Endodermal cell (in vitro differentiated cells): ENCODE data around the gene CDCA3. TPM values are rescaled to one million over a fixed set of nuclear protein-coding genes. Genes with fewer than 3 reads are reported as not detected.

ENCODE experiments used
- DNase-seq: peaks from one replicate; pipeline ENCODE4 v3.0.0-alpha.2; 2017
- H3K27ac ChIP-seq: 2 replicates; pipeline ENCODE4 v1.5.1; 2013; ENCODE audit warnings: mild to moderate bottlenecking, low read depth, low read length, moderate library complexity
- H3K27me3 ChIP-seq: 2 replicates; pipeline ENCODE4 v1.6.1; 2013; ENCODE audit warnings: mild to moderate bottlenecking, low read length, moderate library complexity; ENCODE audit not compliant: insufficient read depth, control insufficient read depth, poor library complexity, severe bottlenecking
- H3K36me3 ChIP-seq: 2 replicates; pipeline ENCODE4 v1.7.0; 2013; ENCODE audit warnings: mild to moderate bottlenecking, low read length, moderate library complexity; ENCODE audit not compliant: control insufficient read depth, insufficient read depth
- H3K4me1 ChIP-seq: one replicate; pipeline ENCODE4 v1.7.0; 2013; ENCODE audit warnings: low read length; ENCODE audit not compliant: control insufficient read depth, insufficient read depth
- H3K4me3 ChIP-seq: 2 replicates; pipeline ENCODE4 v1.5.1; 2013; ENCODE audit warnings: mild to moderate bottlenecking, low read length, moderate library complexity
- H3K9ac ChIP-seq: 2 replicates; pipeline ENCODE4 v1.6.1; 2013; ENCODE audit warnings: mild to moderate bottlenecking, low read length, moderate library complexity; ENCODE audit not compliant: poor library complexity, severe bottlenecking; ENCODE audit errors: extremely low read depth
- H3K9me3 ChIP-seq: 2 replicates; pipeline ENCODE4 v1.6.1; 2013; ENCODE audit warnings: mild to moderate bottlenecking, low read length, moderate library complexity; ENCODE audit not compliant: control insufficient read depth
- H3K27ac Mint-ChIP-seq: 2 replicates; pipeline ENCODE4 v1.8.0; 2020; ENCODE audit warnings: mixed read lengths
- H3K27me3 Mint-ChIP-seq: 2 replicates; pipeline ENCODE4 v1.8.0; 2021; ENCODE audit warnings: mild to moderate bottlenecking, mixed read lengths; ENCODE audit not compliant: insufficient read depth
- H3K36me3 Mint-ChIP-seq: 2 replicates; pipeline ENCODE4 v1.8.0; 2020; ENCODE audit warnings: low read depth, mixed read lengths
- H3K4me1 Mint-ChIP-seq: 2 replicates; pipeline ENCODE4 v1.8.0; 2020; ENCODE audit warnings: mixed read lengths
- H3K4me3 Mint-ChIP-seq: 2 replicates; pipeline ENCODE4 v1.8.0; 2020; ENCODE audit warnings: mild to moderate bottlenecking, moderate library complexity, mixed read lengths
- H3K9me3 Mint-ChIP-seq: 2 replicates; pipeline ENCODE4 v1.8.0; 2020; ENCODE audit warnings: mild to moderate bottlenecking, mixed read lengths
- WGBS, 2 experiments: methylation state at CpG; one replicate each; pipeline versions ENCODE4 v1.1.5 to v1.1.7; 2013; ENCODE audit warnings: missing lambda C conversion rate in 2 of 2, mixed read lengths in 1 of 2; ENCODE audit not compliant: insufficient coverage in 1 of 2, insufficient read length in 1 of 2; 5-methylcytosine and 5-hydroxymethylcytosine counted together
- total RNA-seq, 2 donors: library from RNA; stranded (reverse); fragmentation: NEBNext Ultra II Directional in 1 of 2; extraction: Animal tissue kit (Norgen Biotek cat#: 25700) in 1 of 2; gene quantifications; 2 replicates in 1 of 2; 3 replicates in 1 of 2; pipeline ENCODE4 v1.2.1, GENCODE V29; 2021
- TF ChIP-seq, protein P1 (sequence below): fragments of 200-600 bp; sonication (generic); conservative IDR thresholded peaks from 2 replicates; pipeline ENCODE4 v1.5.0; 2021; ENCODE audit warnings: antibody characterized with exemption, mild to moderate bottlenecking

The CDCA3 gene
- total RNA-seq, 2 donors from 2014 or later, result 53.1 to 63.9 TPM

DNA sequence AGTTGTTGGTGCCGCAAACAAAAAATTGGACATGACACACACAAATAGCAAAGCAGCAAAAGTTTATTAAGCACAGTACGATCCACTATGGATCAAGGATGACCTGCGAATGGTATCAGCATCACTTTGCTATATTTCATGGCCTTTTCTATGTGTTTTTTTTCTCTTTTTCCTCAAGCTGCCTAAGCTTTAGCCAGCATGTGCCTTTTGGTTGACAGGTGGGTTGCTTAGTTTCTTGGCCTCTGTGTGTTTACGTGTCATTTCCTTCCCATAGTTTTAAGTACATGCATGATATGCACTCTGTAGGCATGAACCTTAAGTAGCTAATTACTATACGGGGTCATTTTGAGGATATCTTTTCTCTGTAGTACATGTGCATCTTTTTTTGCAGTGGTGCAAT, 51.9 kb downstream of the CDCA3 start:
- Histone ChIP-seq H3K27ac (no peak overlapping the region), H3K36me3 (no peaks in the 10 kb centered on the region), H3K9ac (no peak overlapping the region), H3K4me1 (no peaks in the 10 kb centered on the region), H3K27me3 (no peaks in the 10 kb centered on the region), H3K4me3 (no peak overlapping the region), H3K9me3 (no peaks in the 10 kb centered on the region)
- H3K27me3 Mint-ChIP-seq, result peaks cover 49% of the 10 kb centered on the region
- no peak overlapping the region for H3K4me3 Mint-ChIP-seq
- H3K27ac Mint-ChIP-seq, result no peak overlapping the region
- H3K9me3 Mint-ChIP-seq, result peaks cover 8% of the 10 kb centered on the region
- TF ChIP-seq, protein P1, sequence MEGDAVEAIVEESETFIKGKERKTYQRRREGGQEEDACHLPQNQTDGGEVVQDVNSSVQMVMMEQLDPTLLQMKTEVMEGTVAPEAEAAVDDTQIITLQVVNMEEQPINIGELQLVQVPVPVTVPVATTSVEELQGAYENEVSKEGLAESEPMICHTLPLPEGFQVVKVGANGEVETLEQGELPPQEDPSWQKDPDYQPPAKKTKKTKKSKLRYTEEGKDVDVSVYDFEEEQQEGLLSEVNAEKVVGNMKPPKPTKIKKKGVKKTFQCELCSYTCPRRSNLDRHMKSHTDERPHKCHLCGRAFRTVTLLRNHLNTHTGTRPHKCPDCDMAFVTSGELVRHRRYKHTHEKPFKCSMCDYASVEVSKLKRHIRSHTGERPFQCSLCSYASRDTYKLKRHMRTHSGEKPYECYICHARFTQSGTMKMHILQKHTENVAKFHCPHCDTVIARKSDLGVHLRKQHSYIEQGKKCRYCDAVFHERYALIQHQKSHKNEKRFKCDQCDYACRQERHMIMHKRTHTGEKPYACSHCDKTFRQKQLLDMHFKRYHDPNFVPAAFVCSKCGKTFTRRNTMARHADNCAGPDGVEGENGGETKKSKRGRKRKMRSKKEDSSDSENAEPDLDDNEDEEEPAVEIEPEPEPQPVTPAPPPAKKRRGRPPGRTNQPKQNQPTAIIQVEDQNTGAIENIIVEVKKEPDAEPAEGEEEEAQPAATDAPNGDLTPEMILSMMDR, result no peak
- WGBS, 2 experiments, result 90% methylated on average over 5 of the region's 5 CpGs
- DNase-seq, result no peak
- H3K4me1 Mint-ChIP-seq, result peaks cover 24% of the 10 kb centered on the region
- no peaks in the 10 kb centered on the region for H3K36me3 Mint-ChIP-seq

Other genes with a start within 250 kb of the CDCA3 start
- 100 to 1,000 TPM; 276 to 385 TPM for gene CHD4, start 243.9 kb downstream of the CDCA3 start, total RNA-seq
- under 1 TPM; 0.24 to 0.73 TPM for gene LPAR5, start 215.3 kb downstream of the CDCA3 start, total RNA-seq
- gene ACRBP, start 203.9 kb downstream of the CDCA3 start, total RNA-seq, result 1 to 10 TPM; 1.9 to 3.9 TPM
- gene ING4, start 188.2 kb downstream of the CDCA3 start, total RNA-seq, result 10 to 100 TPM; 30.5 to 60.3 TPM
- gene ZNF384, start 161.9 kb downstream of the CDCA3 start, total RNA-seq, result 100 to 1,000 TPM in 1 of 2 donors, 10 to 100 TPM in 1; 74.4 to 146 TPM
- 1 to 10 TPM; 2.6 to 7.1 TPM for gene PIANP, start 150.5 kb downstream of the CDCA3 start, total RNA-seq
- gene COPS7A, start 127.2 kb downstream of the CDCA3 start, total RNA-seq, result 10 to 100 TPM; 43.3 to 69.2 TPM
- gene MLF2, start 98.1 kb downstream of the CDCA3 start, total RNA-seq, result 100 to 1,000 TPM; 219 to 393 TPM
- gene PTMS, start 84.9 kb downstream of the CDCA3 start, total RNA-seq, result 100 to 1,000 TPM; 637 to 888 TPM
- gene LAG3, start 78.8 kb downstream of the CDCA3 start, total RNA-seq, result 1 to 10 TPM; 1.9 to 7.3 TPM
- 1 to 10 TPM in 1 of 2 donors, under 1 TPM in 1; 0.77 to 1.3 TPM for gene CD4, start 61.8 kb downstream of the CDCA3 start, total RNA-seq
- 10 to 100 TPM; 14.7 to 15.0 TPM for gene GPR162, start 29.5 kb downstream of the CDCA3 start, total RNA-seq
- 10 to 100 TPM; 58.4 to 63.1 TPM for gene P3H3, start 22.9 kb downstream of the CDCA3 start, total RNA-seq
- gene GNB3, start 10.4 kb downstream of the CDCA3 start, total RNA-seq, result 10 to 100 TPM; 10.0 to 17.1 TPM
- 100 to 1,000 TPM; 120 to 257 TPM for gene USP5, start 864 bp upstream of the CDCA3 start, total RNA-seq
- 1,000 to 10,000 TPM in 1 of 2 donors, 100 to 1,000 TPM in 1; 805 to 1,294 TPM for gene TPI1, start 16.2 kb upstream of the CDCA3 start, total RNA-seq
- gene SPSB2, start 22.0 kb upstream of the CDCA3 start, total RNA-seq, result 10 to 100 TPM; 34.6 to 36.5 TPM
- 10 to 100 TPM in 1 of 2 donors, 1 to 10 TPM in 1; 7.8 to 11.5 TPM for gene LRRC23, start 53.5 kb upstream of the CDCA3 start, total RNA-seq
- 100 to 1,000 TPM; 104 to 139 TPM for gene ENO2, start 63.3 kb upstream of the CDCA3 start, total RNA-seq
- 100 to 1,000 TPM; 111 to 244 TPM for gene ATN1, start 76.7 kb upstream of the CDCA3 start, total RNA-seq
- not detected for gene RNU7-1, start 92.5 kb upstream of the CDCA3 start, total RNA-seq
- gene C12orf57, start 92.7 kb upstream of the CDCA3 start, total RNA-seq, result 100 to 1,000 TPM; 141 to 257 TPM
- 10 to 100 TPM; 35.7 to 68.0 TPM for gene PTPN6, start 100.1 kb upstream of the CDCA3 start, total RNA-seq
- gene PHB2, start 119.4 kb upstream of the CDCA3 start, total RNA-seq, result 100 to 1,000 TPM; 260 to 512 TPM
- gene EMG1, start 119.6 kb upstream of the CDCA3 start, total RNA-seq, result 100 to 1,000 TPM in 1 of 2 donors, 10 to 100 TPM in 1; 61.1 to 115 TPM
- gene LPCAT3, start 167.2 kb upstream of the CDCA3 start, total RNA-seq, result 10 to 100 TPM; 33.6 to 86.7 TPM
- gene C1S, start 209.4 kb upstream of the CDCA3 start, total RNA-seq, result 10 to 100 TPM; 13.4 to 14.3 TPM
- 1 to 10 TPM; 3.9 TPM for gene C1R, start 241.2 kb upstream of the CDCA3 start, total RNA-seq